Activated CD8-positive, alpha-beta memory T cell treated with anti-CD3 and anti-CD28 coated beads, Interleukin-2, amount 10 ng/mL, durations not matched to agents 7 days and 5 days (primary cell): ENCODE data around the gene ALDOA. TPM values are rescaled to one million over a fixed set of nuclear protein-coding genes. Genes with fewer than 3 reads are reported as not detected.

ENCODE experiments used
- ATAC-seq: fragments of 150-1000 bp; cut with Tn5 transposase; one replicate; pipeline ENCODE4 v1.10.0; 2021; ENCODE audit warnings: moderate library complexity
- CTCF ChIA-PET: fragments of 350-600 bp; sonication (Branson Sonifier 250); formaldehyde crosslinking; loops from one replicate; lab custom pipeline; 2021; ENCODE audit warnings: antibody characterized with exemption; lab: Charles Lee
- DNase-seq: peaks from one replicate; pipeline ENCODE4 v3.0.0-alpha.2; 2020
- H3K27ac Mint-ChIP-seq: one replicate; pipeline ENCODE4 v1.8.0; 2021; ENCODE audit warnings: mild to moderate bottlenecking, mixed read lengths
- H3K27me3 Mint-ChIP-seq: one replicate; pipeline ENCODE4 v1.8.0; 2021; ENCODE audit warnings: mixed read lengths
- H3K36me3 Mint-ChIP-seq: one replicate; pipeline ENCODE4 v1.8.0; 2021; ENCODE audit warnings: mild to moderate bottlenecking, mixed read lengths
- H3K4me1 Mint-ChIP-seq: one replicate; pipeline ENCODE4 v1.8.0; 2021; ENCODE audit warnings: mixed read lengths
- H3K4me3 Mint-ChIP-seq: one replicate; pipeline ENCODE4 v1.8.0; 2021; ENCODE audit warnings: mild to moderate bottlenecking, moderate library complexity, mixed read lengths
- H3K9me3 Mint-ChIP-seq: one replicate; pipeline ENCODE4 v1.8.0; 2022; ENCODE audit warnings: low read depth, mixed read lengths
- total RNA-seq, 2 experiments: library from RNA; stranded (reverse); gene quantifications; one replicate each; pipeline ENCODE4 v1.2.3, GENCODE V29; 2021

Gene ALDOA
- total RNA-seq, 2 experiments from 2014 or later, result 1,292 to 1,318 TPM

GRCh38 chr16:30119428-30119827 is 53.9 kb downstream of the ALDOA start:
- H3K4me1 Mint-ChIP-seq, result peaks cover 39% of the 10 kb centered on the region
- H3K27me3 Mint-ChIP-seq, result no peaks in the 10 kb centered on the region
- no peak for DNase-seq
- ATAC-seq, result no peak
- peak overlapping the region; percentile 28 for H3K27ac Mint-ChIP-seq
- no peaks in the 10 kb centered on the region for H3K9me3 Mint-ChIP-seq
- no peak overlapping the region for H3K4me3 Mint-ChIP-seq
- H3K36me3 Mint-ChIP-seq, result peaks cover 15% of the 10 kb centered on the region
- CTCF ChIA-PET, result interaction anchor here (1.1 to 1.7 kb wide), 3 partner anchors 7 to 27 kb away, joined by 4 to 9 read pairs (median 5); partner anchors contain the start of gene TBX6

Other genes with a start within 250 kb of the ALDOA start
- gene PAGR1, start 249.6 kb upstream of the ALDOA start, total RNA-seq, result 10 to 100 TPM; 34.3 to 35.2 TPM
- gene MVP, start 245.3 kb upstream of the ALDOA start, total RNA-seq, result 100 to 1,000 TPM; 110 to 123 TPM
- 10 to 100 TPM; 52.0 to 62.0 TPM for gene CDIPT, start 202.5 kb upstream of the ALDOA start, total RNA-seq
- gene SEZ6L2, start 166.2 kb upstream of the ALDOA start, total RNA-seq, result under 1 TPM in 1 of 2 experiments, not detected in 1; 0.09 TPM
- gene ASPHD1, start 165.3 kb upstream of the ALDOA start, total RNA-seq, result under 1 TPM in 1 of 2 experiments, not detected in 1; 0.33 TPM
- 10 to 100 TPM; 44.6 to 48.4 TPM for gene KCTD13, start 139.5 kb upstream of the ALDOA start, total RNA-seq
- 10 to 100 TPM; 56.9 to 67.6 TPM for gene TMEM219, start 103.7 kb upstream of the ALDOA start, total RNA-seq
- gene TAOK2, start 91.9 kb upstream of the ALDOA start, total RNA-seq, result 10 to 100 TPM; 51.1 to 55.3 TPM
- 10 to 100 TPM; 49.3 to 56.5 TPM for gene HIRIP3, start 70.1 kb upstream of the ALDOA start, total RNA-seq
- 100 to 1,000 TPM; 102 to 116 TPM for gene INO80E, start 69.5 kb upstream of the ALDOA start, total RNA-seq
- gene DOC2A, start 54.7 kb upstream of the ALDOA start, total RNA-seq, result under 1 TPM in 1 of 2 experiments, not detected in 1; 0.49 TPM
- gene C16orf92, start 42.6 kb upstream of the ALDOA start, total RNA-seq, result not detected
- 1 to 10 TPM; 1.6 to 6.5 TPM for gene TLCD3B, start 34.5 kb upstream of the ALDOA start, total RNA-seq
- 100 to 1,000 TPM; 149 to 161 TPM for gene PPP4C, start 10.2 kb downstream of the ALDOA start, total RNA-seq
- gene TBX6, start 26.2 kb downstream of the ALDOA start, total RNA-seq, result 1 to 10 TPM; 2.0 to 2.9 TPM
- gene YPEL3, start 30.5 kb downstream of the ALDOA start, total RNA-seq, result 10 to 100 TPM; 47.2 to 47.8 TPM
- gene GDPD3, start 47.8 kb downstream of the ALDOA start, total RNA-seq, result 10 to 100 TPM in 1 of 2 experiments, 1 to 10 TPM in 1; 8.1 to 19.5 TPM
- 10 to 100 TPM; 67.1 to 95.1 TPM for gene MAPK3, start 57.5 kb downstream of the ALDOA start, total RNA-seq
- gene CORO1A, start 117.8 kb downstream of the ALDOA start, total RNA-seq, result 1,000 to 10,000 TPM; 1,639 to 1,875 TPM
- gene BOLA2B, start 127.9 kb downstream of the ALDOA start, total RNA-seq, result 100 to 1,000 TPM; 210 to 238 TPM
- 100 to 1,000 TPM; 109 to 121 TPM for gene SLX1A, start 128.1 kb downstream of the ALDOA start, total RNA-seq
- gene SULT1A3, start 133.5 kb downstream of the ALDOA start, total RNA-seq, result 10 to 100 TPM; 23.4 to 29.6 TPM
- gene NPIPB13, start 182.7 kb downstream of the ALDOA start, total RNA-seq, result 10 to 100 TPM; 12.8 to 23.8 TPM